NCI-H345 treated with DMSO at 0.1 percent for 48 hours (cell line): Measurements from ENCODE around the gene EBPL.
"Not testable (repeated sequence)": the region's sequence is repeated elsewhere in the genome, so short reads cannot be mapped to it uniquely, and the experiment has no call there.

Experiments used
- DNase-seq: peaks from one replicate; lab custom pipeline; 2025; ENCODE audit not compliant: unreplicated experiment; lab: John Stamatoyannopoulos, UW

Gene EBPL

DNA sequence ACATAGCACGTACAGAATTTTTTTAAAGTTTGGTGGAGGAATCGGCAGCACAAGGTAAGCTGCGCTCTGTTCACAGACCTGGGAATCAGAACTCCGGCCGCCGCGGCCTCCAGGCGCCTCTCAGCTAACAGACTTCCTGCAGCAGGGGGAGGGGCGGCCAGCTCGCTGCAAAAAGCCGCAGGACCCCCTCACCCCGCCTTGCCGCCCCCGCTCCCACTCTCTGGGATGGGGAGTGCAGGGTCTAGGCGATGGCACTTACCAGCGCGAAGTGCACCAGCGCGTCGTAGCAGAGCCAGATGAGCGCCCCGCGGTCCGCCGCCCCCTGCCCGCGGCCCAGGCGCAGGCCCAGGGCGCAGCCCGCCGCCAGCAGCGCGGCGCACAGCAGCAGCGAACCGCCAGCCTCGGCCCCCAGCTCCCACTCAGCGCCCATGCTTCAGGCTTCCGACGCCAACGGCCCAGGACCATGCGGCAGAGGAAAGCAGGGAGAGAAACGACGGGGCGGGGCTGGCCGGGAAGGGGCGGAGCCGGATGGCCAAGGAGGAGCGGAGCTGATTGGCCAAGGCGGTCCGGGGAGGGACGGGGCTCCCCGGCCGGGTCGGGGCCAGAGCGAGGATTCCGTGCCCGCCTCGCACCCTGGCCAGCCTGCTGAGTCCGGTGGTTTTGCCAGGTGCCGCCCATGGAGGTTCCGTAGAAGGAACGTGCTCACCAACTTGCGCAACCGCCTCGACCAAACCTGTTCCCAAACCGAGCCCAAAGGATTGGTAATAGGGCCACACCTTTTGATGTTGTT, at the start of gene EBPL:
Gene EBPL, minus strand, starts transcription at position 492 of the 790 bp plus-strand sequence. Its CDS starts 62 bp downstream, at position 430.
- DNase-seq = peak; percentile 8

DNA sequence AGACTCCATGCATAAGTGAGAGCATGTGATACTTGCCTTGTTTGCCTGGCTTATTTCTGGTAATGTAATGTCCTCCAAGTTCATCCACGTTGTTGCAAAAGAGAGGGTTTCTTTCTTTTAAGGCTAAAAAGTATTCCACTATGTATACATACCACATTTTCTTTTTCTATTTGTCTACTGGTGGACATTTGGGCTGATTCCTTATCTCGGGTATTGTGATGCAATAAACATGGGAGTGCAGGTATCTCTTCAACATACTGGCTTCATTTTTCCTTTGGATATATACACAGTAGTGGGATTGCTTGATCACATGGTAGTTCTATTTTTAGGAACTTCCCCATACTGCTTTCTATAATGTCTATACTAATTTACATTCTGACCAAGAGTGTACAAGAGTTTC, 49.6 kb upstream of the EBPL start:
- no peak for DNase-seq

DNA sequence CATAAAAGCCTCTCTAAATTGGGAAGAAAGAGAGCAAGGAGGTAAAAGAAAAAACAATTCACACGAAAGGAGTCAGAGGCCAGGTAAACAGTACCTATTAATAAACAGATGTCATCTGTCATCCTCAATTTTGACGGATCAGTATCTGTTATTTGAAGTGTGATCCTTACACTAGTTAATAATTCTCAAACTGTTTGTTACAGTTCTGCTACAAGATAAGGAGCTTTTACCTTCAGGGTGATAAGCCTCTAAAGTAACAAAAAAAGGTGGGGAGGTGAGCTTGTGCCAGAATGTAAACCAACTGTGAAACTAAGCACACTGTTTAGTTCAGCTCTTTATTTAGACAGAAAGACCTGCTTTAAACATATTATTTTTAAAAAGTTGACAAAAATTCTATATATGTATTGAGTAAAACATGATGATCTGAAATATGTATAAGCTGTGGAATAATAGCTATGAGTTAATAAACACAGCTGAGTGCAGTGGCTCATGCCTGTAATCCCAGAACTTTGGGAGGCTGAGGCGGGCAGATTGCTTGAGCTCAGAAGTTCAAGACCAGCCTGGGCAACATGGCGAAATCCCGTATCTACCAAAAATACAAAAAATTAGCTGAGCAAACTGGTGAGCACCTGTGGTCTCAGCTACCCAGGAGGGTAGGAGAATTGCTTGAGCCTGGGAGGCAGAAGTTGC, 48.4 kb upstream of the EBPL start:
- no peak for DNase-seq

DNA sequence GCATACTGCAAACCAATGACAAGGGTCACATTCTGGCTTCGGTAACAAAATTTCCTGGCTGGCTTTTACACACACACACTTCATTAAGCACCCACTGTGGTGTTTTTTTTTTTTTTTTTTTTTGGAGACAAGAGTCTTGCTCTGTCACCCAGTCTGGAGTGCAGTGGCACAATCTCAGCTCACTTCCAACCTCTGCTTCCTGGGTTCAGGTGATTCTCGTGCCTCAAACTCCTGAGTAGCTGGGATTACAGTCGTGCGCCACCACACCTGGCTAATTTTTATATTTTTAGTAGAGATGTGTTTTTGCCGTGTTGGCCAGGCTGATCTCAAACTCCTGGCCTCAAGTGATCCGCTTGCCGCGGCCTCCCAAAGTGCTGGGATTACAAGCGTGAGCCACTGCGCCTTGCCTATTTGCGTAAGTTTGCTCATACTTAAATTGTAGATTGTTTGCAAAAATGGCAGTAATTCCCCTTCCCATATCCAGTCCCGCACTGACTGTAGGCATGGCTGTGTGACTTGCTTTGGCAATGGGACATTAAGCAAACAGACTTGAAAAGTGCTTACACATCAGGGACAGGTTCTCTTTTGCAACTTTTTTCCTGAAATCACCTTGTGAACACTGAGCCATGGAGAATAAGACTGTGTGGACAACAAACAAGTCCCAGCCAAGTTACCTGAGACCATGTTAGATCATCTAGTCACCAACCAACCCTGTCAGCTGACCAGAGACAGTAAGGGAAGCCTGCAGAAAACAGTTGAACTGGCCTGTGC, 42.1 kb upstream of the EBPL start:
- DNase-seq = no peak

DNA sequence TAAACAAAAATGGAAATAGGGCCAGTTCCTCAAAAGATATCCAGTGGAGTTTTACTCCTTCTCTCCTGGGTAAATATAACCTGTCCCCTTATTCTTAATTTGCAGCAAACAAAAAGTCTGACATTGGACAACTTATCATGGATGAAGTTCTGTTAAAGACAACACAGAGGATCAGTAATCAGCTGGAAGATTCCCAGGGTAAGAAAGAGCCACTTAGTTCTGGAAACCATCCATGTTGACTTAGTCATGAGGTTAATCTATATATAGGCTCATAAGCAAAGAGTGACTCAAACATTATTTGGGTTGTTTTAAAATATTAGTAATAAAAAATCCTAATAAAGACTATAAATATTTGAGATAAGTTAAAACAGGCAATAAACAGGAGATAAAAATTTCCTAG, 40.5 kb upstream of the EBPL start:
- no peak for DNase-seq

DNA sequence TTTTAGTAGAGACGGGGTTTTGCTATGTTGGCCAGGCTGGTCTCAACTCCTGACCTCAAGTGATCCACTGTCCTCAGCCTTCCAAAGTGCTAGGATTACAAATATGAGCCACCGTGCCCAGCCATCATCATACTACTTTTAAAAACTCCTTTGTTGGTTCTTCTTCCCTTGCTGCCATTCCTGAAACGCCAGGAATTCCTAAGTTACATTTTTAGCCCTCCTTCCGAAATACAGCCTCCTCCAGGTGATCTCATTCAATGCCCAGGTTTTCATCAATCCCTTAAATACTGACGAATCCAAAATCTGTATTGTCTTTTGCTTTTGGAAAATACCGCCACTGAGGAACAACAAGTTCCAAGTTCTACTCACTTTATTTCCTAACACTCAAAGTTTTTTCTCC, 25.3 kb upstream of the EBPL start:
- DNase-seq = no peak

DNA sequence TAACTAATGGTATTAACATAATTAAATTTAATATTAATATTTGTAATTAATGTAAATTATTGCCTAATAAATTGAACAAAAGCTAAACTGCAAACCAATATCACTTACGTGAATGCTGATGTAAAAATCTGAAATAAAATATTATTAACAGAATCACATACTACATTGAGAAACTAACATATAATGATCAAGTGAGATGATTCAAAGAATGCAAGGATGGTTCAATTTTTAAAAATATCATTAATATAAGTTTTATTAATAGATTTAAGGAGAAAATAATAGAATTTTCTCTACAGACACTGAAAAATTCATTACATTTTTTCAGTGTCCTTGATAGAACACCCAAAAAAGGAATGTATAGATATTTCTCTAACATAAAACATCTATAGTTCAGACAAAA, 23.5 kb upstream of the EBPL start:
- no peak for DNase-seq

DNA sequence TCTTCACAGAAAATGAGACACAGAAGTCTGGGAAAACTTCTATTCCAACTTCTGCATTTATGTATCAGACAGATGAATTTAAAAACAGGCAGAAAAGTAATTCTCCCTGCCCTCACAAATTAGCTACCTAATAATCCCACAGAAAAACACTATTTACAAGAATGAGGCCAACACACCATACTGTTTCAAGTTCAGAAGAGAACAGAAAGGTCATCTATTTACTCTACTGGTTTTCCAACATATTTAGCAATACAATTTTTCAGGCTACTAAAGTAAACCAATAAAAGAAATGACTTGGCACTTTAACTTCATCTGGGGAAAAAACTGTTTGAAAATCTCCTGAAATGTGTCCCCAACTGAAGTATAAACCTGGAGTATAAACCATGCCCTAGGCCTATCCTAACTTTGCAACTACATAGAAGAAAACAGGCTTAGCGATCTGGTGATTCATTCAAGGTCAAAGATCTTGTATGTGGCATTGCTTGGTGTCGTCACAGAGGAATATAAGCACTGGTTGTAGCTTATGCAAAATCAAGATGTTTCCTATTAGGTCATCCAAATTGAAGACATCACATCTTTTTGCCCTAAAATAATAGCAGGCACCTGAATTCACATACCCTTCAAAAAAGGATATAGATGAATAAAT, 20.1 kb upstream of the EBPL start:
- no peak for DNase-seq

DNA sequence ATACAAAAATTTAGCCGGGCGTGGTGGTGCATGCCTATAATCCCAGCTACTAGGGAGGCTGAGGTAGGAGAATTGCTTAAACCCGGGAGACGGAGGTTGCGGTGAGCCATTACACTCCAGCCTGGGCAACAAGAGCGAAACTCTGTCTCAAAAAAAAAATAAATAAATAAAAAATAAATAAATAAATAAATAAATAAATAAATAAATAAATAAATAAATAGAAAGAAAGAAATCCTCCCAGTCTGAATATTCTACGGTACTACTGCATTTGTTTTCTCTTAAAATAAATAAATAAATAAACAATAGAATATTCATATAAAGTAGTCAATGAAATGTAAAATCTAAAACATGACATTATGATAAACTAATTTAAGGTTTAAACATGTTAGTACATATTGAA, 13.0 kb upstream of the EBPL start:
- DNase-seq = not testable (repeated sequence)

DNA sequence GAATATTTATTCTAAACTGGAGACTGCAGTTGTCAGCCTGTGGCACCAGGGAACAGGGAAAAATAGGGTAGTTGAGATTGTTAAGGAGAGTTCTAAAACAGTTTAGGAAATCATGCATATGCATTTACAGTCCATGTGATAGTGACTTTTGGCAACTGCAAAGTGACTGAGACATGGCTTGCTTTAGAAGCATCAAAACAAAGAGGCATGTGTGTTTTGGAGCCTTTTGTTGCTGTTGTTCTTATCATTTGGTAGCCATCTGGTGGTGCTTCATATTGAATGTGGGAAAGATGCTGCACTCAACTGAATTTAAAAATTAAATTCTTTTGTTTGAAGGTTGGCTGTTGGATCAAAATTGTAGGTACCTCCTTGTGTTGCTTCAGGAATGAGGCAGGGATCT, 10.2 kb upstream of the EBPL start:
- DNase-seq = no peak

DNA sequence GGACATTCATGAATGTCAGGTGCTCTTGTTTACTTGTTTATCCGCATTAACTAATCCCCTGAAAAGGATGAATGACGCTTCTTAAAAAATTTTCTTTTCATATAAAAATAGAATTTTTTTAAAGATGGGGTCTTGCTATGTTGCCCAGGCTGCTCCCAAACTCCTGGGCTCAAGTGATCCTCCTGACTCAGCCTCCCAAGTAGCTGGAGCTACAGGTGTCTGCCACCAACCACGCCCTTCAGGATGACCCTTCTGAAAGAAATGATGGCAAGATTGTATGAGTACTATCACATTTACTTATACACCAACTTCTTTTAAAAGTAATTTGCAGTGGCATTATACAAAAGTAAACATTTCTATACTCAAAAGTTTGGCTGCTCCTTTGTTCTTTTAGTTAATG, 6.2 kb upstream of the EBPL start:
- no peak for DNase-seq

DNA sequence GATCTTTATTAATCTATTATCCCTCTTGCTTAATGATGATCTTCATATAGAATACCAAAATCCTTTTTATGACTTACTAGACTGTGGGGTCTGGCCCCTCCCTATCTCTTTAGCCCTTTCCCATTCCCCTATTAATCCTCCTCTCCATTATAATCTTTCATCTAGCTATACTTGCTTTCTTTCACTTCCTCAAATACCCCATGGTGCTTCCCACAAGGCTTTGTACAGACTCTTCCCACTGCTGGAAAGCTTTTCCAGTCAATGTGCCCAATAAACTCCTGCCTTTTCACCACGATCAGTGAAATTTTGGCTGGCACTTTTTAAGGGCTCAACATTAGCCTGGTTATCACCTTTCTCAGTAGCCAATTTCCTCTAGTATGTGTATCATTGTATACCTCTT, 3.2 kb upstream of the EBPL start:
- DNase-seq = no peak

DNA sequence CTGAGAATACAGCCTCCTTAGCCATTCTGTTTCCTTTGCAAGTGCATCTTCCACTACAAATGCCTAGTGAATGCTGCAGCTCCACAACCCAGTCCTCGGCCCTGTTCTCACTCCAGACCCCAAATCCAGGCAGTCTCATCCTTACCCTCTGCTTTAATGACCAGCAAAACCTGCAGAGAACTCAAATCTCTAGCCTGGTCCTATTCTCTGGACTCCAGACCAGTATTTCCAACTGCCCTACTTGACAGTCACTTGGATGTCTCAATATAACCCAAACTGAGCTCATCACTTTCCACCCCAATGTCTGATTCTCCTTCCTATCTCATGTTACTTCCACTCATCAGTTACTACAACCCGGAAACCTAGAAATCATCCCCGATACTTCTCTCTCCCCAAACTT, 2.6 kb upstream of the EBPL start:
- DNase-seq = no peak

DNA sequence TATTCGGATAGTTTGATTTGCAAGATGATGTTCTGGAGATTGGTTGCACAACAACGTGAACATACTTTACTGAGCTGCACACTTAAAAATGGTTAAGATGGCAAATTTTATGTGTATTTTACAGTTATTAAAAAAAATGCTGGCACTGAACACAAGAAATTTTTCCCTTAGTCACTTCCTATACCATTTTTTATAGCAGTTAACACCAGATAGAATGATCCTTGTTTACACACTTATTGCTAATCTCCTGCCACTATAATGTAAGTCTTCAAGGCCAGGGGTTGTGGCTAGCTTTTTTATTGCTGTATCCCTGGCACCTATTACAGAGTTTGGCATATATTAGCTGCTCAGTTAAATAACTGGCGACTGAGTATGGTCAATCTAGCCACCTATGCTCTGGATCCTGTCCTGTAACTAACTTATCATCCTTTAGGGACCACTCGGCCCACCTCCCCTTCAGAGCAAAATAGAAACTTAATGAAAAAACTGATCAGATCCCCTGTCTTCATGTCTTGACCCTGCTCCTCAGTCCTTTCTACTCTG, 2.0 kb upstream of the EBPL start:
- DNase-seq = no peak

DNA sequence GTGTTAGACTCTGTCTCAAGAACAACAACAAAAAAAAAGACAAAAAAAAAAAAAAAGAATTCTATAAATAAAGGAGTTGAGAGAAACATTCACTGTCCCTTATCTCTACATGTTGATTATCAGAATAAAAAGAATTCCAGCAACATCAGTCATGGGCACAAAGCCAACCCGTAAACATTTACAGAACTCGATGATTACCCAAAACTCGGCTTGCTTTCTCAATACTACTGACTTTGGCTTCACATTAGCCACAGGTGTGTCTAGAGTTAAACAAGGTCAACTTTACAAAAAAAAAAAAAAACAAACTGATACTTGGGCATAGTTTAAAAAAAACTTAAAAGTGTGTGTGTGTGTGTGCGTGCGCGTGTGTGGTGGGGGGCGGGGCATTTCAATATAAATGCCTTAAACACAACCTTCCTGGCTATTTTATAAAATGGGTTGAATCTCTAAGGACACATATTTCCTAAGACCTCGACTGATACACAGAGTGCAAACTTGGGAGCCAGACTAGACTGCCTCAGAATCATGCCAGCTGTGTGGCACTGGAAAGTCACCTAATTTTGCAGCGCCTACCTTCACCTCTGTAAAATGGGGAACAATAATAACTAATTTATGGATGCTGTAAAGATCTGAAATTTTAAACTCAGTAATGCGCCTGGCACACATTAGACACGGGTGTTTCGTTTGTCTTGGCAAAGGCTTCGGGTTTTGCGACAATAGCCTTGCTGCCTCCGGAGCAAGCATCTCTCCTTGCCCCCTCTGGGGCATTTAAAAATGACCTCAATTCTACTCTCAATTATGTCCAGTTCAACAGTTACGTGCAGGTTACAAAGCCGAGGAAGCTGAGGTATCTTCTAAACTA, 922 bp downstream of the EBPL start:
- no peak for DNase-seq

DNA sequence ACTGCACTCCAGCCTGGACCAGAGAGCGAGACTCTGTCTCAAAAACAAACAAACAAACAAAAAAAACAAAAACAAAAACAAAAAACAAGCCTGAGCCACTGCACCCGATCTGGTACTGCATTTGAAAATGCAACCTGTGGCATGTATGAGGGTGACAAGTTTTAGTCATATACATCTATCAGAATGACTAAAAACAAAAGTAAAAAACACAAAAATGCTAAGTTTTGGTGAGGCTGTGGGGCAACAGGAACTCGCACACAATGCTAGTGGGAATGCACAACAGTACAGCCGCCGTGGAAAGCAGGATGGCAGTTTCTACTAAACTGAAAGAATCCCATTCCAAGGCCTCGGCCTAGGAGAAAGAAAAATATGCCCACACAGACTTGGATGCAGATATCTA, 7.8 kb downstream of the EBPL start:
- no peak for DNase-seq

DNA sequence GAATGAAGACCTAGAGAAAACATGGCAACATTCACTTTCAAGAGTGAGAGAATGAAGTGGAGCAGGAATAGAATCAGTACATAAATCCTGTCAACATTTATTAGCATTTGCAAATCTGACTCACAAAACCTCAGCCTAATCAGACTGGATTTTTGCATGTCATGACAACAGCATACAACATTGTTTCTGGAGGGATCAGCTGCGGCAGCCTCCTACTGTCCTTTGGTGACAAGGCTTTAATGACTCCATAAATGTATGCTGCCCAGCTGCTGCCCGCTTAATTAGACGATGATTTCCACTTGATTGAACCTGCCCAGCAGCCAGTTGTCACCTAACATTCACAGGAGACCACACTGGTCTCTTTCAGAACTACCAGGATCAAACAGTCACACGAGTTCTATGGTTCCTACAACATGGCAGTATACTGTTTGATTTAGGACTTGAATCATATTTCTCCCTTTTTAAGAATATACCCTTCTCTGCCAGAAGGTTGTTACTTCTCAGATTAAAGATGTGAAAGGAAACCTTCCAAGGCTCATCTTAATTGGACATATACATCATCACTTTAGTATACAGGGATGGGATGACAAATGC, 9.3 kb downstream of the EBPL start:
- no peak for DNase-seq

DNA sequence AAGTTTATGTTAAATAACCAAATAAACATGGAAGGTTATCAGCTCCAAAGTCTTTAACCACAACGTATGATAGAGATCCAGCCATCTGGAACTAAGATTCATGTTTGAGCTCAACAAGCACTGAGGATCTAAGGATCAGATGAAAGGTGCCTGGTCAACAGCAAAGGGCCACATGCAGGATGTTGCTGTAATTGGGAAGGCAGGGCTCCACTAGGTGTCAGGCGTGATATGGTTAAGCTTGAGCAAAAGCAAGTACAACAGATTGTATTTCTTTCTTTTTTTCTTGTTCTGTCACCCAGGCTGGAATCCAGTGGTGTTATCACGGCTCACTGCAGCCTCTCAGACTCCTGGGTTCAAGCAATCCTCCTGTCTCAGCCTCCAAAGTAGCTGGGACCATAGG, 12.0 kb downstream of the EBPL start:
- DNase-seq = no peak

DNA sequence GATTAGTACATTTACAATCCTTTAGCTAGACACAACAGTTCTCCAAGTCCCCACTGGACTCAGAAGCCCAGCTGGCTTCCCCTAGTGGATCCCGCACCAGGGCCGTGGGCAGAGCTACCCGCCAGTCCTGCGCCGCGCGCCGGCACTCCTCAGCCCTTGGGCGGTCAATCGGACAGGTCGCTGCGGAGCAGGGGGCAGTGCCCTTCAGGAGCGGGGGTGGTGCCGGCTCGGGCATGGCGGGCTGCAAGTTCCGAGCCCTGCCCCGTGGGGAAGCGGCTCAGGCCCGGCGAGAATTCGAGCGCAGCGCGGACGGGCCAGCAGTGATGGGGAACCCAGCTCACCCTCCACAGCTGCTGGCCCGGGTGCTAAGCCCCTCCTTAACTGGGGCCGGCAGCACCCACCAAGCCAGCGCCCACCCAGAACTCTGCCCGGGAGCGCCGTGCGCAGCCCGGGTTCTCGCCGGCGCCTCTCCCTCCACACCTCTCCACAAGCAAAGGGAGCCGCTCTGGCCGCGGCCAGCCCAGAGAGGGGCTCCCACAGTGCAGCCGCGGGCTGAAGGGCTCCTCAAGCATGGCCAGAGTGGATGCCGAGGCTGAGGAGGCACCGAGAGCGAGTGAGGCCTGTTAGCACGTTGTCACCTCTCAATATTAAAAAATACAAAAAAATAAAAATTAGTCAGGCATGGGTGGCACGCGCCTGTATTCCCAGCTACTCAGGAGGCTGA, 12.9 kb downstream of the EBPL start:
- DNase-seq = no peak
